DMS114 treated with DMSO at 0.1 percent for 48 hours (cell line): ENCODE data around the gene POLR1H.

Source experiments
- DNase-seq: peaks from one replicate; lab custom pipeline; 2025; ENCODE audit not compliant: unreplicated experiment; lab: John Stamatoyannopoulos, UW

POLR1H gene

DNA sequence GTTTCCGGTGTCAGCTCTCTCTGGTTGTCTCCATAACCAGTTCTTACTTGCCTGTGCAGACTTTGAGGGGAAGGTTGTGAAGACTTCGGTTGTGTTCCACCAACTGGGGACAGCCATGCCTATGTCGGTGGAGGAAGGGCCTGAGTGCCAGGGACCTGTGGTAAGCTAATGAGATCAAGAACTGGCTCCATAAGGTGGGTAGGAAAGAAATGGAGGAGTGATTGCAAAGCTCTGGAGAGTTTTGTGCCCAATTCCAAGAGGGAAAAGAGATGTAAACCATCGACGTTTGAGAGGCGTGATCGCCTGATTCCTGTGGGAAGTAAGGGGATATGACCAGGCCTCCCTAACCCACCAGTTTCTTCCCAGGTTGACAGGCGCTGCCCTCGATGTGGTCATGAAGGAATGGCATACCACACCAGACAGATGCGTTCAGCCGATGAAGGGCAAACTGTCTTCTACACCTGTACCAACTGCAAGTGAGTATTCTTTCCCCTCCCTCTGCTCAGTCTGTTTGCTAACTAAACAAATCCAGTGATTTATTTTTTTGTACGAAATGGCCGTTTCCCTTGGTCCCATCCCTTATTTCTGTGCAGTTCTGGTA lies 893 bp downstream of the POLR1H start:
- DNase-seq, result peak; percentile 37

DNA sequence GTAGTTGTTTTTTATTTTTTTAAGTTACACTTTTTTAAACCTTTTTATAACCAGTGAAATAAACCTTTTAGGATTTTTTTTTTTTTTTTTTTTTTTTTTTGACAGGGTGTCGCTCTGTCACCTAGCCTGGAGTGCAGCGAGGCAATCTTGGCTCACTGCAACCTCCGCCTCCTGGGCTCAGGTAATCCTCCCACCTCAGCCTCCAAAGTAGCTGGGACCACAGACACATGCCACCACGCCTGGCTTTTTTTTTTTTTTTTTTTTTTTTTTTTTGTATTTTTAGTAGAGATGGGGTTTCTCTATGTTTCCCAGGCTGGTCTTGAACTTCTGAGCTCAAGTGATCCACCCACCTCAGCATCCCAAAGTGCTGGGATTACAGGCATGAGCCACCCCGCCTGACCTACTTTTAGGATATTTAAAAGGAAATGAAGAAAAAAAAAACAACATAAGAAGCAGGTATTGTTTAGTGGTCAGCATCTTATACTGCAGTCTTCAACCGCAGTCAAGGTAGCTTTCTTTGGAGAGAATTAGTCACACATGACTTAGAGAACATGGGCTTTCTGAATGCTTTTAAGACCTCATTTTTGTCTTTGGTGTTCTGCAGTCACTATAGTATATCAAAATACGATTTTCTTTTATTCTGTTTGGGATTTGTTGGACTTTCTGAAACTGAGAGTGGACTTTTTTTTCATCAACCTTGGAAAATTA lies 1.6 kb downstream of the POLR1H start:
- DNase-seq, result no peak

DNA sequence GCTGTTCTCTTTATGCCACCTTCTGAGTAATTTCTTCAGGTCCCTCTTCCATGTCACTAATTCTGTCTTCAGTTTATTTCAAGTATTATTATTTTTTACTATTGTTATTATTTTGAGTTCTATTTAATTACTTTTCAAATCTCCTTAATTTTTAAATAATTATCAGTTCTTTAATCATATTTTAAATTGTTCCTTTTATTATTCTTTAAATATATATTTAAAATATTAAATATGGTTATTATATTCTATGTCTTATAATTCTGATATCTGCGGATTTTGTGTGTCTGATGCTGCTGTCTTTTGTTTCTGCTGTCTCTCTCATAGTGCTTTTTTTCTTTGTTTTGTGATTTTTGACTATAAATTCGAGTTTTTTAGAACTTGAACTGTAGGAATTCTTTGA lies 2.2 kb downstream of the POLR1H start:
- DNase-seq, result no peak

DNA sequence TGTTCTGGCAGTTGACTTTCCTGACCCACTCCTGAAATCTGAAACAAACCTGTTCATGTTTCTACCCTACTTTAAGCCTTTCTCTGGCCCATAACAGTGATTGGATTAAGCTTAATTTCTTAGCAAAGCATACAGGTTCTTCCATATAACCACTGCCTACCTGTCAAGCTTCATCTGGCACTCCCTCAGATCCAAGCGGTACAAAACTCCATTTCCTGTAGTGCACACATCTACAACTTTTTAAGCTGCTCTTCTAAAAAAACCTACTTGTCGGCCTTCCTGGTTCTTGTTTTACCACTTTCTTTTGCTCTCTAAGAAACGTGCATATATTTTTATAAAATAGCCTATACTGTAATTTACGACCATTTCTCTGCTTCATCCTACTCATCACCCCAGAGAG lies 5.0 kb downstream of the POLR1H start:
- DNase-seq, result no peak

DNA sequence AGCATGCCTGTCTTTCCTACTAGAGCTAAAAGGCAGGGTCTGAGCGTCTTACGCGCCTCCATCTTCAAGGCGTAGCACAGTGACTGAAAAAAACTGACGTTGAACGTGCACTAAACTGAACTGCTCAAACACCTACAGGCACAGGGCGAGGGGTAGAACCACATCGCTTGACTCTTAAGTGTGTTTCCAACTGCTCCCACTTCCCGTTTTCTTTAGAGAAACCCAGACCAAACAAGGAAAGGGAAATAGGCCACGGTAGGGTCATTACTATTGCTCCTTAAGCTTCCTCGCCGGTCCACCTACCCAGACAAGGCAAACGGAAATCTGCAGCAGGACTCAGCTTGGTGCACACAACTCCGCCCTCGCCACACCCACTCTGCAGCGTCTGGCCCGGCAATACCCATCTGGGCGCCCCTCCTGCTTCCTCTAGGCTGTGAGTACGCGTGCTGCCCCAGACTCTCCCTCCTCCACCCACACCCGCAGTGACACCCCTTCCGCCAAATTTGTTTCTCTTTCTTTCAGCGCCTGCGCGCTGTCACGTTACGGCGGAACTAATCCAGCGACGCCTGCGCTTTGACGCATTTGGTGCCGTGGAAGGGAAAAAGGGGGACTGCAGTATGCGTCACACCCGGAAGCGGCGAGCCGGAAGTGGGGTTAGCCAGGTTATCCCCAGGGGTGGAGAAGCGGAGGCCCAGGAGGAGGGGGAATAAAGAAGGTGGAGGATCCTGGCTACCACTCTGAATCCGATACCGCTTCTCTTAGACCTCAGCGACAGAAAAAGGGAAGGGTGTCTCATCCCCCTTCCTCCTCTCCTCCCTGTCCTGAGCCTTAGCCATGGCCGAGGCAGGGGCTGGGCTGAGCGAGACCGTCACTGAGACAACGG lies 5.8 kb downstream of the POLR1H start, which contains the start of gene PPP1R11:
TSS of gene PPP1R11 (plus strand) at position 622 of the 883 bp plus-strand sequence. CDS start at position 835, 213 bp downstream.
- peak; percentile 100 for DNase-seq

DNA sequence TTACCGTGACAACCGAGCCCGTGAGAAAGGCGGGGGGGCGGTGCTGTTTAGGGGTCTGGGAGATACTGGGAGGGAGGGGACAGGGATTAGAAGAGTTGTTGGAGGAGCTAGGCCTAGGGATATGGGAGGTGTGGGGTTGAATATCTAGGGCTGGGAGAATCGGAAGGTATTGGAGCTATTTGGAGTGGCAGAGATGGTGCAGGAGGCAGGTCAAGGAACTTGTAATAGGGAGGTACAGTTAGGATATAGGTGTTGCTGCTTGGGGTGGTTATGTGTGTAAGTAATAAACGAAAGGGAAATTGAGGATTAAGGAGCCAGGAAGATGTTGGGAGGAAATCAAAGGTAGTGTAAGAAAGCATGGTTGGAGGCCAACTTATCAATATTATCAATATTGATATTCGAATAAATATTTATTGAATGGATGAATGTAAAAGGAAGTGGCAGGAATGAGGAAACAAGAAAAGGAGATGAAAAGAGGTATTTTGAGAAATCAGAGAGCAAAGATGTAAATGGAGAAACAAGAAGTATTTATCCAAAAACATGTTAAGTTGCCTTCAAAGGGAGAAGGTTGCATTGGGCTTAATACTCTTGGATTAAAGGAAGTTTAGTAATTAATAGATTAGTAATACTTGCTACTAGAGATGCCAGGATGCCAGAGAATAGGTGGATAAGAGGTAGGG lies 6.5 kb downstream of the POLR1H start:
- DNase-seq, result no peak

DNA sequence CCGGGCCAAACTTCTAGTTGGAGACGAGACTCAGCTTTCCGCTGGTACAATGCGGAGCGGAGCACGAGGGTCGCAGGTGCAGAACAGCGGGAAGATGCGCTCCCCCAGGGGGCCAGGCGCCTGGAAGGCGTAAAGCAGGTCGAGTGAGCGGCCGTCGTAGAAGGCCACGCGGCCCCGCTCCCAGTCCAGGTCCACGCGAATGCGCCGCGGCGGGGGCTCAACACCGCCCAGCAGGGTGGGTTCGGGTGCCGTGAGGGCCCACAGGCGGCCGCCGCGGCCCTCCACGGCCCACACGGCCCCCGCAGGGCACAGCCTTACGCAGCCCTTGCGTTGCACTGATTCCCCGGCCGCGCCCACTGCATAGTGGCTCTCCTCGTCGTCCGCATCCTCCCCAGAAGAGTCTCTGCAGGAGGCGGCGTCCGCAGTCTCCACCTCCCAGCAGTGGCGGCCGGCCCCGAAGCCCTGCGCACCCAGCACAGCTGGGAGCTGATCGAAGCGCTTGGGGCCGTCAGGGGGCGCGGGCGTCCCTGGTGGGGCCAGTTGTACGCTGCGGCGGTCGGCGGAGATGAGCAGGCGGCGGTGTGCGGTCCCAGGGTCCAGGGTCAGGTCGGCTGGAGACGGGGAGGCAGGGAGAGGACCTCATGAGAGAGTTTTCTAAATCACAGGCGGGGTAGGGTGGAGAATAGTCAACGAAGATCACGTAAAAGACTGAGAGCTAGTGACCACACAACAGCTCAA lies 10.2 kb downstream of the POLR1H start:
- no peak for DNase-seq

DNA sequence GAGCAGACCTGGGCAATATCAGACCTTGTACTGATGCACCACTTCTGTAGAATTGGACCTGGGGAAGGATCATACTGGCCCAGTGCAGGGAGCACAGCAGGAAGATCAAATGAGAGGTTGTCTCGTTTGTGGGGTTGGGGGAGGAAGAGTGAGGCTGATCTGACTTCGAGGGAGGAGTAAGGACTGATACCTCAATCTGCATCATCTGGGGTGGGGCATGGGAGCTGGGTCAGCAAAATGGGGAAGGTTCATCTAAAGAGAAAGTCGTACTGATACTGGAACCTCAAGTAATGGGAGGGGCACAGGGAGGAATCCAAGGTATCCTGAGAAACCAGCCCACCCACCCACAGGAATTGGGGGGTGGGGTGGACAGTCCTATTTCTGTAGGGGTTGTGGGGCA lies 10.8 kb downstream of the POLR1H start:
- no peak for DNase-seq

DNA sequence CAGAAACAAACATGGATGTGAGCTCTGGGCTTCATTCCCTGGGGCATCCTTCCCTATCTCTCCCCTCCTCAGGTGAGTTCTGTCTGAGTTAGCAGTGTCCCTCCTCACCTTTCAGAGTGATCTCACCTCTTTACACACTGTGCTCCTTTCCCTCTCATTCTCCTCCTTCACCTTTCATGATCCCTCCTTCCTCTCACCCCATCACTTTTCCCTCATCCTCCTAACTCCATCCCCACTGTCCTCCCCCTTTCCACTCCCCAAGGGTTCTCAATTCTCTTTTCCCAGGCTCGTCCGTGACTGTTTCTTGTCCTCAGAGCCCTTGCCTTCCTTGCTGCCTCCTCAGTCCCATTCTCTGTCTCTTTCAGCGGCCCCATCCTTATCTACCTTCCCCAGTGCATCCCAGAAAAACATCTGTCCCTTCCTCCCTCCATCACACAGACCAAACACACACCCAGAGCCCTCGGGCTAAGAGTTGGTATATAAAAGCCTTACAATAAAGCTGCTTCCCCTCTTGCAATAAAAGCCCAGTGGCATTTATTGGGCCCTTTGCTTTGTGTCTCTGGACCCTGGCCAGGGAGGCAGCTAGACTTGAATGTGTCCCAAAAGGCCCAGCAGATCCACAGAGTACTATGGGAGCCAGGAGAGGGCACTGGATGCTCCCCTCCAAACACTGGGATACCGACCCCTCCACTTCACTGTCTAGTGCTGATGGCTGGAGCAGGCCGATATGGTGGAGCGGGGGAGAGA lies 12.6 kb downstream of the POLR1H start:
- DNase-seq, result no peak

DNA sequence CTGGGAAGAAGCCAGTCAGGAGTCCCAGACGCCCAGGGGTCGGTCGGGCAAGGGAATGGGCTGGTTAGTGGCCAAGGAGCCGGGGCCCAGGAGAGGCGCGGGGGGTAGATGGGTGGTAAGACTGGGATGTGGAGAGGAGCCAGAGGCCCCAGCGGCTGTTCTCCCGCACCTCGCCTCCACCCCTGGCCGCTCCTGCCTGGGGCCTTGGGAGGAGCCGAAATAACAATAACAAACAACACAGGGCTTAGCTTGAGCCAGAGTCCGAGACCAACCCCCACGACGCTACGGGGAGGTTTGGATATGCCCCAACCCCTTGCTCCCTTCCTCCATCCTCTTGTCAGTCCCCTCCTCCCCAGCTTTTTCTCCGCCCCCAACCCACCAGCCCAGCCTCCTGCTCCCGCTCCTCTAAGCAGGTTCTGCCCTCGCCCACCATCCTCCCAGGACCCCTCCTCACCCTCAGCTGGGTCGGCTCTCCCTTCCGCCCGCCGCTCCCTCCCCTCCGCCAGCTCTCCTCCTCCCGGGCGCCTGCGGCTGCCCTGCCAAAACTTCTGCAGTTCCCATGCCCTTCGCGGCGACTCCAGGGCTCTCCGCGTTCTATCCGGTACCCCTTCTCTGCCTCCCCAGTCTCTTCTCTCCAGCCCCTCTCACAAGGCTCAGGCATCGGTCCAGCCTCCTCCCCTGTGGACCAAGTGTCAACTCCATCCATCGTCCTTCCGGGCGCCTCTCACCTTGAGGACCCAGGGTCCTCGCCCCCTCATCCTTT lies 13.4 kb downstream of the POLR1H start:
- DNase-seq, result no peak

DNA sequence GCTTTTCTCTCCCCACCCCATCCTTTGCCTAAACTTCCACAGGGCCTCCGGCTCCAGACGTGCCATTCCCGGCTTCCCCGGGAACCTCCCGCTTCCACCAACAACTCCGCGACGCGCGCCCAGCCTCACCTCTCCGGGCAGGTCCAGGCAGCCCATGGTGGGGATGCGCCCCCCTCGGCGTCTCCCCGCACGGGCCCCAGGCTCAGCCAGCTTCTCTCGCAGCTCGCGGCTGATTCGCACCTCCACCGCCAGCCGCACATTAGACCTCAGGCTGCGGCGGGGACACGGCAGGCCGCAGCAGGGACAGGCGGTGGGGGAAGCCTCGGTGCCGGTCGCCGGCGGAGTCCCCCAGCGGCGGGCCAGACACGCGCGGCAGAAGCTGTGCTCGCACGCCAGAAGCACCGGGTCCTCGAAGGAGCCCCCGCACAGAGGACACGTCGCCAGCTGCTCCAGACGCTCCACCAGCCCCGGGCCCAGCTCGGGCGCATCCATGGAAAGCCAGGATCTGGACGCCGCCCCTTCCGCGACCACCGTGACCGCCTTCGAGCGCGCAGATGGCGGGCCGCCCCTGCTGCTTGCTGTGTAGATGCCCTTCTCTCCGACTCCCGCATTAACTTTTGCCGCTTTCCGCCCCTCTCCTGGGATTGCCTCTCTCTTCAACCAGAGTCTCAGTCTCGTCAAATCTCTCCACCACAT lies 14.2 kb downstream of the POLR1H start, which contains the start of gene RNF39:
TSS of gene RNF39 (minus strand) at position 676 of the 696 bp plus-strand sequence. CDS start at position 492, 184 bp downstream.
- DNase-seq, result no peak

DNA sequence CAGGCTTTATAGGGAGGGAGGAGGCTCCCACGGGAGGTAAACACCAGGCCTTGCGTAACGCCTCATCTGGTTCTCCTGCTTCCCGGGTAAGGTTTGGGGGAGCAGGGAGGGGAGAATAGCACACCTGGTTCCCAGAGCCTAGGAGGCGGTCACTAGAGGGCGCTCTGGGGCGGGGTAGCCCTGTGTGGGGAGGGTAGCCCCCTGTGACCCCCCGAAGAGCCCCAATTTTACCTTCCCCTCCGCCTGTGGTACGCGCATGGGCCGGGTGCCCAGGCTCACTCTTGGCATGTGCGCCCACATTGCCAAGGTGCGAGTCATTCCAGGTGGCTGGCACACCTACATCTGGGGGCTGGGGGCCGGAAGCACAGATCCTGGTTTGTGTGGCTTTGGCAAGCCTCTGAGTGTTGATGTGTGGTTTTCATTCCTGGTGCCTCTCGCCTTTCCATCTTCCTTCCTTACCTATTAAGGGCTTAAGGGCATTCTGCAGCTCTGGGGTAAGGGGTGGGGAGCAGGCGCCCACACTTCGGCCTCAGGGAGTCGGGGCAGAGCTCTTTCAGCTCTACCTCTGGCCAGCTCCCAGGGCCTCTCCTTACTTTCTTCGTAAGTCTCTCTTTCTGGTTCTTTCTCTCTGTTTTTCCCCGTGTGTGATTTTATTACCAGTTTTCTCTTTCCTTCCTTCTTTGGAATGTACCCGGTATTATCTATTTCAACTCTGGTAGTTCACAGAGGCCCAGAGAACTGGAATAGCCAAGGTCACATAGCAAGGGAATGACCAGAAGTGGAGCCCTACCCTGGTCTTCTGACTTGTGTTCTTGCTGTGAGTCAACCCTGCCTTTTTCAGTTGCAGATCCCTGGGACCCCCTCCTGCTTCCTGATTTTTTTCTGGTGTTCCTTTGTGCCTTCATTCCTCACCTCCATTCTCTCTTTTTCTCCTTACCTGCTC lies 15.0 kb downstream of the POLR1H start:
- no peak for DNase-seq

DNA sequence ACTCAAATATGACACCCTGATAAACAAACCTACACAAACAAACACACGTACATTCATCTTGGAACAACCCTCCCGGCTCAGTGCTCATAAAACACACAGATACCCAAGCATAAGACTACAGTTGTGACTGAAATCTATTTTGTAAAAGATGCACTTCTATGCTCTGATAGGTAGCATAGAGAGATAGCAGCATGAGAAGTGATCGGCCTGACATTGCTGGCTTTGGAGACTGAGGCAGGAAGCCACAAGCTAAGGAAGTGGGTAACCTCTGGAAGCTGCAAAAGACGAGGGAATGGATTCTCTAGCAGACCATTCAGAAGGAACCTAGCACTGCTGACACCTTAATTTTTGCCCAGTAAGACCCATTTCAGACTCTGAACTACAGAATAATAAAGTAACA lies 16.2 kb downstream of the POLR1H start:
- no peak for DNase-seq

DNA sequence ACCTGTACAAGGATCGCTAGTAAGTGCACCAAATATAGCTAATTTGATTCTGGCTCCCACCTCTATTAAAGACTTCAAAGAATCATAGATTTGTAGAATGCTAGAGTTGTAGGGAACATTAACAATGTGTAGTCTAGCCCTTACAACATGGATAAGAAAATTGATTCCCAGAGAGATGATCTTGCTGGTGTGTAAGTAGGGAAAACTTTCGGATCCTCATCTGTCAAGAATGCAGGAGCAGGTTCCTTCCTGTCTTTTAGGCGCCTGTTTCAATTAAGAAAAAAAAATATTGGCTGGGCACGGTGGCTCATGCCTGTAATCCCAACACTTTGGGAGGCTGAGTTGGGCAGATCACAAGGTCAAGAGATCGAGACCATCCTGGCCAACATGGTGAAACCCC lies 26.8 kb downstream of the POLR1H start:
- DNase-seq, result no peak

DNA sequence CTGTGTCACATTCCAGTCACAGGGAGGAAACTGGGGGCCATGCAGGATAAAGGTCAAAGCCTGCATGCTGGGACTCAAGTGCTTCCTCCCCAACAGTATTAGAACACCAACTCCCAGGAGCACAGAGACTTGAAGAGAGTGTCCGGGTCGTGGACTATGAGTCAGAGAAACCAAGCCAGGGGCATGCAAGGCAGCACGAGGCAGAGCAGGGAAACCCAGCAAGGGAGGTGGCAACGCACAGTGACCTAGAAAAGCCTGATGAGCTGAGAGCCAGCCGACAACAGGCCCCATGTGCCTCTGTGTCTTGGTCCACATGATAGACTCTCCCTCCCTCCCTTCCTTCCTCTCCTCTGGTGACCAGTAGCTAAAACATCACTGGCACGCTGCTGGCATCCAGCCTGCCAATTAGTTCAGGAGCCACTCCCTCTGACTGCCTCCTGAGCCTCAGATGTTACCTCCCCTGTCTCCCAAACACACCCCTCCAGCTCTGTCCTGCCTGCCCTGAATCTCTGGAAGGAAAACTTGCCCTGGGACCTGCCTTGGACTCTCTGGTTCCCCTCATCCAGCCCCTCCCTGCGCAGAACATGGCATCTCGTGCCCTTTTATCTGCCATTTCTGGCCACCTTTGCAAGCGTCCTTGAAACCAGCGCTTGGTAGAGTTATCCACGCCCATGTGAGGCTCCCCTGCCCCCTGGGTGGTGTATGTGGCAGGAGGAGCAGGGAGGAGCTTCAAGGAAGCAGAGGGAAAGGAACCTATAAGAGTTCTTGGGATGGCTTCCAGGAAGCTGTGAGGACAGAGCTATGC lies 30.7 kb downstream of the POLR1H start:
- DNase-seq, result no peak

DNA sequence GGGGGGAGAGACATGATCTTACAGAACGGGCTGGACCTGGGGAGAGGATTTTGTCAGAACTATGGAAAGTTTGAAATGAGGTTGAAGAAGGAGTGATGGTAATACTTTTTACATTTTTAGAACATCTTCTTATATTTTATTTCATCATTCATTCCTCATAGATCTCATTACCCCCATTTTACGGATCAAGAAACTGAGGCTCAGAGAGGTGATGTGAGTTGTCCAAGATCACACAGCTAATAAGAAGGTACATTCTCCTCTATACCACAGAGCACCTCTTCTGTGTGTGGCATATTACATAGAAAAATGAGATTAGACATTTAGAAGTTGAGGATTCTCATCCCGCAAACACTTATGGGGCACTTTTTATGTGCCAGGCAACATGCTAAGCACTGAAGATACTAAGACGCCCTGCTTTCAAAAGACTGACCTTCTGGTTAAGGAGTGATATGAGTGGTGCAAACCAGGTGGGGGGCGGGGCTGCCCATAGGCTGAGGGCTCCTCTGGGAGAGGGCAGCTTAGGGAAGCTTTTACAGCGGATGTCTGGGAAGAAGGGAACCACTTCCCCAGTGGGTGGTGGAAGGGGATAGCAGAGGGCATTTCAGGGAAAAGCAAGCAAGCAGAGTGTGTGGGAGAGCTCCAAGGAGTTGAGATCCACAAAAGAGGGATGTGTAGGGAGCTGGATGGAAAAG lies 31.9 kb downstream of the POLR1H start:
- no peak for DNase-seq
